ENCODE measurements around the gene MRPL19.

The MRPL19 gene

DNA sequence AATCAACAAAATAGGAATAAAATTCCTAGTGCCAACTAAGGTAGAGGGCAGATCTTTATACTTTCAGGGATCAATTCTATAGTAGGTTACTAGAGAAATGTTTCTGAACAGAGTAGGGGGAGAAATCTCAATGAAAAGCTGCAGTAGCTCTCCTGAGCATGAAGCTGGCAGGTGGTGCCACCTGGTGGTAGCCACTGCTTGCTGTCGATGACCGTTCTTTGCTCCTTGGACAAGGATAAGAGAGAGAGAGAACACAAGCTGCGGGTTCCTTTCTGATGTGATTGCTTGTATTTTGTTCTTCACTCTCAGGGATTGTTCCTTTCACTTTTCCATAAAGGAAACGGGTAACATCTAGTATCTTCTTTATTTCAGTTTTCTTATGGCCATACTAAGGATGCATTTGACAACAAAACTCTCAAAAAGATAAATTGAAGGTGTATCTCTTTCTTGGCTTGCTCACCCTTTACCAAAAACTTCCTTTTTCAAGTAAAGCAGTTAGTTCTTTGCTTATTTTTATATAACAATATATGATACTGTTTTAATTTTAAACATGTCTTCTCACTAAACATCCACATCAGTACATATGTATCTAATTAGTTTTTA lies 18.6 kb upstream of the MRPL19 start:
- H3K4me3 ChIP-seq (ENCODE audit: low read depth, low read length): no peak overlapping the region
- peak; percentile 91 for DNase-seq (ENCODE audit: low read depth)
- TF ChIP-seq, protein P1, sequence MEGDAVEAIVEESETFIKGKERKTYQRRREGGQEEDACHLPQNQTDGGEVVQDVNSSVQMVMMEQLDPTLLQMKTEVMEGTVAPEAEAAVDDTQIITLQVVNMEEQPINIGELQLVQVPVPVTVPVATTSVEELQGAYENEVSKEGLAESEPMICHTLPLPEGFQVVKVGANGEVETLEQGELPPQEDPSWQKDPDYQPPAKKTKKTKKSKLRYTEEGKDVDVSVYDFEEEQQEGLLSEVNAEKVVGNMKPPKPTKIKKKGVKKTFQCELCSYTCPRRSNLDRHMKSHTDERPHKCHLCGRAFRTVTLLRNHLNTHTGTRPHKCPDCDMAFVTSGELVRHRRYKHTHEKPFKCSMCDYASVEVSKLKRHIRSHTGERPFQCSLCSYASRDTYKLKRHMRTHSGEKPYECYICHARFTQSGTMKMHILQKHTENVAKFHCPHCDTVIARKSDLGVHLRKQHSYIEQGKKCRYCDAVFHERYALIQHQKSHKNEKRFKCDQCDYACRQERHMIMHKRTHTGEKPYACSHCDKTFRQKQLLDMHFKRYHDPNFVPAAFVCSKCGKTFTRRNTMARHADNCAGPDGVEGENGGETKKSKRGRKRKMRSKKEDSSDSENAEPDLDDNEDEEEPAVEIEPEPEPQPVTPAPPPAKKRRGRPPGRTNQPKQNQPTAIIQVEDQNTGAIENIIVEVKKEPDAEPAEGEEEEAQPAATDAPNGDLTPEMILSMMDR (conservative IDR thresholded peaks at IDR 0.05; ENCODE audit: low read depth, low read length): peak; percentile 100

DNA sequence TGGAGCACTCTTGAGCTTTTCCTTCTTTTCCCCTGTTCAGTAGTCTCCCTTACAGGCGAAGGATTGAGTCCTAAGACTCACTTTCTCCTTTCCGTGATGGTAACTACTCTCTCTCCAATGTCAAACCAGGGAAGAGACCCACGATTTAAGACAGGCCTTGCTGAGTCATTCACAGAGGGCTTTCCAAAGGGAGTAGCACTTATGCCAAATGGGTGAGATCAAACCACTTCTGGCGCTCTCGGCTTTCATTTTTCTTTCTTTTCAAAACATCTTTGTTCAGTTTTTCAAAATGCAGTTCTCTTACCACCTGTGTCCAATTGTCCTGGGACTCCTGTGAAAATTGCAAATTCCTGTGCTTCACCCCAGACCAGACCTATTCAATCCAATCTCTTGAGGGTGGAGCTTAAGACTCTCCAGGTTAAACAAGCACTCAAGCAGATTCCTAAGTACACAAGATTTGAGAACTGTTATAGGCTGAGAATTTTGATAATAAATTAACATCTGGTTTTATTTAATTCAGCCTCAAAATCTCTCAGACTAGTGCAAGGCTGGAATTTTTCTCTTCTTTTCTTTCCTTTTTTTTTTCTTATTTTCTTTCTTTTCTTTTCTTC lies 14.4 kb upstream of the MRPL19 start:
- no peak overlapping the region for H3K4me3 ChIP-seq (ENCODE audit: low read depth, low read length)
- DNase-seq (ENCODE audit: low read depth): no peak
- TF ChIP-seq, protein P1 (conservative IDR thresholded peaks at IDR 0.05; ENCODE audit: low read depth, low read length): no peak

DNA sequence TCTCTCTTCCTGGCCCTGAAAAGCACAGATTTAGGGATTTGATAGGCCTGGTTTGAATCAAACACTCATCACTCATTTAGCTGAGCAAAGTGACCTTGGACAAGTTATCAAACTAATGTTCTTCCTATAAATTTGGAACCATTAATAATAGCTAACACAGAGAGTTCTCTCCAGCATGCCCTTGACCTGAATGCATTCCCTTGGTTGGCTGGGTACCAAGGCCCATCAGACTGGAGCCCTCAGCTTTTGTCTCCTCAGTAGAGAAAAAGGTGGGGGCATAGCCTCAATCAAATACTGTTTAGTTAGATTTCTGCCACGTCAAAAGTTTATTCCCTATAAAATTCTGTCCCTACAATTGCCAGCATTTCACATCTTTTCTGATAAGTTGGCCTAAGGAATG lies 13.8 kb upstream of the MRPL19 start:
- no peak overlapping the region for H3K4me3 ChIP-seq (ENCODE audit: low read depth, low read length)
- TF ChIP-seq, protein P1 (conservative IDR thresholded peaks at IDR 0.05; ENCODE audit: low read depth, low read length): no peak
- DNase-seq (ENCODE audit: low read depth): no peak

DNA sequence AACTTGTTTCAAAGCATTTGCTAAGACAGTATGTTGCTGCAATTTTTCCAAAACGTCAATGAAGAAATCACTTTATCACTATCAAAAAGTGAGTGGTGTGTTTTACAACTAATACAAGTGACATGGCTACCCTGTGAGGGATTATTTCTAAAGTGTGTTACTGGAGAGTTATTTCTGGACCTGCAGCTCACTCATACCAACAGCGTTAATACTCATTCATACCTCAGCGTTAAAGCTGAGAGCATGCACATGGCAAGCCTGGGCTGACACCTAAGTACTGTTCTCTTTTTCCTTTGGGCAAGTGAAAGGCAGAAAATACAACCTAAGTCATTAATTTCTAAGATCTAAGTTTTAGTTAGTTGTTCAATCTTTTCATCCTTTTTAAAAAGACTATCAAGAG lies 13.0 kb upstream of the MRPL19 start:
- TF ChIP-seq, protein P1 (conservative IDR thresholded peaks at IDR 0.05; ENCODE audit: low read depth, low read length): no peak
- no peak overlapping the region for H3K4me3 ChIP-seq (ENCODE audit: low read depth, low read length)
- DNase-seq (ENCODE audit: low read depth): no peak

DNA sequence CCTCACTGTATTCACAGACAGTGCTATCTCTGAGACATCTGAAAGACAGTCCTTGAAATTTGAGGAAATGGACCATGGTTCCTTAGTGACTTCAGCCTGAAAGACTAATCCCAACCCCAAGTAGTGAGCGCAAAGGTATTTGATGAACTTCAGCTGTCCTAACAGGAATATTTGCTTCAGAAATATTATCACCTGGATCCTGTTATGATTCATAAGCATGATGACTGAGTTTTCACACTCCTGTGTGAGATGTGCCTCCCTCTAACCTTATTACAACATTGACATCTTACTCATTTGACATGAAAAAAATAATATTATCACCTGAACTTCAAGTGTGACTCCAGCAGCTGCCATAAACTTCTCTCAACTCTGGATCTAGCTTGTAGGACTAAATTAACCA lies 11.6 kb upstream of the MRPL19 start:
- TF ChIP-seq, protein P1 (conservative IDR thresholded peaks at IDR 0.05; ENCODE audit: low read depth, low read length): no peak
- DNase-seq (ENCODE audit: low read depth): no peak
- H3K4me3 ChIP-seq (ENCODE audit: low read depth, low read length): no peak overlapping the region

DNA sequence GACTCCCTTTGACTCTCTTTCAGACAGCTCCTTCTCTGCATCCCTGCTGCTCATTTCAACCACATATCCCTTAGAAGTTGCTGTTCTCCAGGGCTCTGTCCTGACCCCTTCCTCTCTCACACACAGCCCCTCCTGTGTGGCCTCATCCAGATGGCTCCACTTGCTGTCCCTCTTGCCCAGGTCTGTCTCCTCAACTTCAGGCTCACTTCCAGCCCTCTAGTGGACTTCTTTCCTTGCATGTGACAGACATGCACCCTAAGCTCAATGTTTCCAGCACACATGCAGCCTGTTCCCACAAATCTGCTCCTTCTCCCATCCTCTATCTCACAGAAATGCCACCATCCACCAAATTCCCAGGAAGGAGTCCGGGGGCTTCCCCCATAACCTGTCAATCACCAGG lies 9.0 kb upstream of the MRPL19 start:
- H3K4me3 ChIP-seq (ENCODE audit: low read depth, low read length): no peak overlapping the region
- DNase-seq (ENCODE audit: low read depth): no peak
- TF ChIP-seq, protein P1 (conservative IDR thresholded peaks at IDR 0.05; ENCODE audit: low read depth, low read length): peak; percentile 14

DNA sequence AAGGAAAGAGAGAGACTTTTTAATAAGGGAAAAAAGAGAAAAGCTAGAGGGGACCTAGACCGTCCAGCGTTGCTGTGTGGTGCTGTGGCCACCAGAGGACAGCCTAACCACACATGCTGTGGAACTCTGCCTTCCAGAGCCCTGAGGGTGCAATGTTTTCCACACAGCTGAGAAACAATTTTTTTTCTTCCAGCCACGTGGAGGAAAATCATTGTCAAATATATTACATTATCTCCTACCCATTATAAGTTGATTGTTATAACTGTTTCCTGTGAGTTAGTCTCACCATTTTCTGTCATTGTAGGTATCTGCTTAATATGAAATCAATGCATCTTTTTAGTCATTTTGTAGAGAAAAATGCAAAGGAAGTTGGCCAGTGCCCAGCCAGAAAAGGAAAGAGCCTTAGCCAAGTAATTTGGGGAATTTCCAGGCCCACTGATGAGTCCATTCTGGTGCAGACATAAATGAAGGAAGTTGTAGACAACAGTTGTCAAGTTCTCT lies 5.9 kb upstream of the MRPL19 start:
- H3K4me3 ChIP-seq (ENCODE audit: low read depth, low read length): no peak overlapping the region
- DNase-seq (ENCODE audit: low read depth): peak; percentile 87
- TF ChIP-seq, protein P1 (conservative IDR thresholded peaks at IDR 0.05; ENCODE audit: low read depth, low read length): peak; percentile 100
